ELF-1 (cell line): ENCODE data around the gene EED.

Experiments used
- DNase-seq: peaks from one replicate; pipeline ENCODE4 v3.0.0-alpha.2; 2016; ENCODE audit warnings: low read depth, low spot score

Gene EED

GRCh38 chr11:86244522-86245368 lies at the start of gene EED:
TSS of gene EED (plus strand) at chr11:86244753. CDS start at chr11:86245230, 477 bp downstream.
- peak; percentile 98 for DNase-seq

GRCh38 chr11:86194998-86195397 lies 49.6 kb upstream of the EED start:
- DNase-seq, result no peak

- DNase-seq, result no peak
These were observed 48.4 kb upstream of the EED start for GRCh38 chr11:86196085-86196696.

GRCh38 chr11:86196913-86197312 lies 47.6 kb upstream of the EED start:
- no peak for DNase-seq

GRCh38 chr11:86197448-86197847 lies 47.1 kb upstream of the EED start:
- no peak for DNase-seq

GRCh38 chr11:86198139-86198538 lies 46.4 kb upstream of the EED start:
- DNase-seq, result no peak

GRCh38 chr11:86199354-86199753 lies 45.2 kb upstream of the EED start:
- DNase-seq, result no peak

- DNase-seq, result no peak
These were observed 43.1 kb upstream of the EED start for GRCh38 chr11:86201371-86201884.

- DNase-seq, result no peak
These were observed 42.6 kb upstream of the EED start for GRCh38 chr11:86202013-86202336.

- DNase-seq, result no peak
These were observed 40.2 kb upstream of the EED start for GRCh38 chr11:86204356-86204755.

- no peak for DNase-seq
These were observed 38.9 kb upstream of the EED start for GRCh38 chr11:86205421-86206336.

- DNase-seq, result no peak
These were observed 38.2 kb upstream of the EED start for GRCh38 chr11:86206337-86206695.

GRCh38 chr11:86207413-86207812 lies 37.1 kb upstream of the EED start:
- DNase-seq, result no peak

GRCh38 chr11:86208572-86208971 lies 36.0 kb upstream of the EED start:
- no peak for DNase-seq

- no peak for DNase-seq
These were observed 34.5 kb upstream of the EED start for GRCh38 chr11:86209806-86210657.

GRCh38 chr11:86210898-86211297 lies 33.7 kb upstream of the EED start:
- DNase-seq, result no peak

GRCh38 chr11:86211619-86212018 lies 32.9 kb upstream of the EED start:
- no peak for DNase-seq

- DNase-seq, result no peak
These were observed 32.4 kb upstream of the EED start for GRCh38 chr11:86212019-86212611.

- DNase-seq, result no peak
These were observed 29.8 kb upstream of the EED start for GRCh38 chr11:86214710-86215109.

GRCh38 chr11:86218125-86219084 lies 26.1 kb upstream of the EED start:
- peak; percentile 90 for DNase-seq
